H1 (cell line): ENCODE measurements around the gene IDI2. TPM values are rescaled to one million over a fixed set of nuclear protein-coding genes. Genes with fewer than 3 reads are reported as not detected.

Experiments
- CTCF ChIA-PET: fragments of 300-600 bp; sonication (Branson Sonifier 250); formaldehyde crosslinking; loops from one replicate; lab custom pipeline; 2021; ENCODE audit not compliant: partially characterized antibody; lab: Charles Lee
- POLR2A ChIA-PET: fragments of 300-600 bp; sonication (Branson Sonifier 250); formaldehyde crosslinking; loops from one replicate; lab custom pipeline; 2021; ENCODE audit warnings: inconsistent platforms; ENCODE audit not compliant: partially characterized antibody; lab: Charles Lee
- DNase-seq, 2 experiments: peaks; one replicate each; pipeline versions ENCODE4 v3.0.0 to v3.0.0-alpha.2; 2010 to 2022; ENCODE audit warnings: low spot score in 2 of 2, low read depth in 1 of 2, mixed read lengths in 1 of 2
- FAIRE-seq: peaks from 2 replicates; lab custom pipeline; 2011; peaks lifted over from hg19 to GRCh38; lab: Jason Lieb, UNC
- H2AFZ ChIP-seq: 2 replicates; pipeline ENCODE4 v1.8.1; 2012; ENCODE audit warnings: low read length, inconsistent platforms
- H2AK5ac ChIP-seq: 2 replicates; pipeline ENCODE4 v1.6.1; 2013; ENCODE audit warnings: low read depth, low read length
- H2BK120ac ChIP-seq: replicated peaks from 2 replicates; pipeline ENCODE3; 2013; ENCODE audit warnings: low read depth, low read length, inconsistent platforms
- H2BK12ac ChIP-seq: 2 replicates; pipeline ENCODE4 v1.6.1; 2013; ENCODE audit warnings: low read depth, low read length
- H2BK15ac ChIP-seq: 2 replicates; pipeline ENCODE4 v1.6.1; 2013; ENCODE audit warnings: low read length
- H2BK20ac ChIP-seq: 2 replicates; pipeline ENCODE4 v1.6.1; 2013; ENCODE audit warnings: low read length
- H2BK5ac ChIP-seq: 2 replicates; pipeline ENCODE4 v1.6.1; 2013; ENCODE audit warnings: low read depth, low read length
- H3K14ac ChIP-seq: 2 replicates; pipeline ENCODE4 v1.6.1; 2013; ENCODE audit warnings: inconsistent platforms; ENCODE audit not compliant: insufficient read length
- H3K18ac ChIP-seq: 2 replicates; pipeline ENCODE4 v1.6.1; 2013; ENCODE audit warnings: low read length; ENCODE audit errors: extremely low read depth
- H3K23ac ChIP-seq: 2 replicates; pipeline ENCODE4 v1.6.1; 2013; ENCODE audit warnings: inconsistent platforms; ENCODE audit not compliant: insufficient read length
- H3K23me2 ChIP-seq: 2 replicates; pipeline ENCODE4 v1.6.1; 2013; ENCODE audit warnings: low read depth, low read length
- H3K27ac ChIP-seq: 2 replicates; pipeline ENCODE4 v1.6.1; 2011; ENCODE audit warnings: low read depth, low read length, inconsistent platforms
- H3K27me3 ChIP-seq, 4 experiments: replicated peaks in 1 of 4; 1 replicate in 1 of 4; 2 replicates in 3 of 4; pipeline versions ENCODE4 v1.6.1 to v1.8.1; 2011 to 2013; ENCODE audit warnings: low read length in 3 of 4, mild to moderate bottlenecking in 3 of 4, inconsistent platforms in 2 of 4, mixed read lengths in 2 of 4, moderate library complexity in 1 of 4; ENCODE audit not compliant: control insufficient read depth in 3 of 4, insufficient read depth in 3 of 4; ENCODE audit errors: extremely low read depth in 1 of 4
- H3K36me3 ChIP-seq, 4 experiments: 2 replicates each; pipeline versions ENCODE4 v1.6.1 to v1.8.1; 2011 to 2013; ENCODE audit warnings: mild to moderate bottlenecking in 4 of 4, low read length in 3 of 4, moderate library complexity in 2 of 4, control low read depth in 1 of 4, inconsistent platforms in 1 of 4; ENCODE audit not compliant: insufficient read depth in 4 of 4, control insufficient read depth in 2 of 4
- H3K4ac ChIP-seq: replicated peaks from 2 replicates; pipeline ENCODE3; 2013; ENCODE audit warnings: low read length, low read depth, mixed read lengths, inconsistent platforms; ENCODE audit not compliant: insufficient read length
- H3K4me1 ChIP-seq, 4 experiments: replicated peaks in 1 of 4; 1 replicate in 1 of 4; 2 replicates in 3 of 4; pipeline versions ENCODE4 v1.6.1 to v1.8.1; 2011 to 2013; ENCODE audit warnings: low read length in 3 of 4, inconsistent platforms in 2 of 4, mixed read lengths in 1 of 4; ENCODE audit not compliant: insufficient read depth in 4 of 4, control insufficient read depth in 3 of 4
- H3K4me2 ChIP-seq, 2 experiments: 2 replicates each; pipeline versions ENCODE4 v1.6.1 to v1.8.1; 2011 to 2013; ENCODE audit warnings: low read depth in 2 of 2, low read length in 2 of 2, control low read depth in 1 of 2, inconsistent platforms in 1 of 2, mild to moderate bottlenecking in 1 of 2; ENCODE audit not compliant: insufficient read depth in 1 of 2
- H3K4me3 ChIP-seq, 4 experiments: fragments of 200-600, 300-600 bp in 1 of 4; sonication (generic), shearing (Covaris generic), sonication (Bioruptor Twin) in 1 of 4; 2 replicates each; pipeline versions ENCODE4 v1.5.1 to v1.8.1; 2011 to 2016; ENCODE audit warnings: low read length in 4 of 4, low read depth in 3 of 4, control low read depth in 2 of 4, inconsistent platforms in 2 of 4, mild to moderate bottlenecking in 2 of 4, mixed read lengths in 1 of 4, moderate library complexity in 1 of 4; ENCODE audit not compliant: insufficient read depth in 2 of 4; ENCODE audit errors: extremely low read depth in 1 of 4
- H3K56ac ChIP-seq: replicated peaks from 2 replicates; pipeline ENCODE3; 2013; ENCODE audit warnings: low read depth, mild to moderate bottlenecking, mixed read lengths, low read length, inconsistent platforms; ENCODE audit not compliant: insufficient read length
- H3K79me1 ChIP-seq: 2 replicates; pipeline ENCODE4 v1.6.1; 2013; ENCODE audit warnings: low read depth, low read length, control low read depth
- H3K79me2 ChIP-seq, 2 experiments: 2 replicates each; pipeline versions ENCODE4 v1.6.1 to v1.8.1; 2012 to 2013; ENCODE audit warnings: low read length in 2 of 2, mild to moderate bottlenecking in 2 of 2, inconsistent platforms in 1 of 2; ENCODE audit not compliant: insufficient read depth in 2 of 2, control insufficient read depth in 1 of 2
- H3K9ac ChIP-seq, 4 experiments: replicated peaks in 1 of 4; 1 replicate in 1 of 4; 2 replicates in 3 of 4; pipeline versions ENCODE4 v1.6.1 to v1.8.1; 2011 to 2013; ENCODE audit warnings: low read depth in 3 of 4, low read length in 3 of 4, control low read depth in 2 of 4, mild to moderate bottlenecking in 2 of 4, moderate library complexity in 2 of 4, inconsistent platforms in 1 of 4; ENCODE audit errors: extremely low read depth in 1 of 4
- H3K9me3 ChIP-seq, 2 experiments: 2 replicates each; pipeline versions ENCODE4 v1.6.1 to v1.8.1; 2012 to 2013; ENCODE audit warnings: mild to moderate bottlenecking in 2 of 2, moderate library complexity in 2 of 2, control low read depth in 1 of 2, inconsistent platforms in 1 of 2, low read depth in 1 of 2, low read length in 1 of 2, mixed read lengths in 1 of 2; ENCODE audit not compliant: insufficient read depth in 2 of 2
- H4K20me1 ChIP-seq, 2 experiments: replicated peaks in 1 of 2; 2 replicates each; pipeline versions ENCODE3 to v1.8.1; 2011 to 2013; ENCODE audit warnings: inconsistent platforms in 2 of 2, low read length in 2 of 2, mild to moderate bottlenecking in 1 of 2; ENCODE audit not compliant: insufficient read depth in 2 of 2, control insufficient read depth in 1 of 2
- H4K5ac ChIP-seq: 2 replicates; pipeline ENCODE4 v1.6.1; 2013; ENCODE audit warnings: low read length, low read depth, mixed read lengths, inconsistent platforms; ENCODE audit not compliant: insufficient read length
- H4K8ac ChIP-seq: 2 replicates; pipeline ENCODE4 v1.8.0; 2013; ENCODE audit warnings: mild to moderate bottlenecking, moderate library complexity, low read length, inconsistent platforms; ENCODE audit not compliant: insufficient read depth; ENCODE audit errors: extremely low read depth
- H4K91ac ChIP-seq: replicated peaks from 2 replicates; pipeline ENCODE3; 2013; ENCODE audit warnings: low read length, mixed read lengths, inconsistent platforms; ENCODE audit not compliant: insufficient read length
- RBBP5 ChIP-seq: IDR thresholded peaks from 2 replicates; pipeline ENCODE4 v1.7.1; 2012; ENCODE audit warnings: low read depth, mild to moderate bottlenecking, inconsistent platforms, low read length, moderate library complexity, borderline replicate concordance
- WGBS, 2 experiments: shearing (Covaris generic) in 1 of 2; methylation state at CpG; one replicate each; pipeline versions ENCODE4 v1.1.6 to v1.1.7; 2013 to 2015; ENCODE audit warnings: low lambda C conversion rate in 2 of 2, mixed read lengths in 2 of 2, inconsistent platforms in 1 of 2, low coverage in 1 of 2, missing lambda C conversion rate in 1 of 2; ENCODE audit not compliant: insufficient replicate concordance in 2 of 2, insufficient coverage in 1 of 2, insufficient read length in 1 of 2; ENCODE audit errors: extremely low coverage in 1 of 2, missing lambda C conversion rate in 1 of 2; 5-methylcytosine and 5-hydroxymethylcytosine counted together
- polyA plus RNA-seq, 7 experiments: library from polyadenylated mRNA; depleted of rRNA in 3 of 7; stranded (reverse) in 5 of 7; unstranded in 2 of 7; fragments of >200 nt in 5 of 7; fragments of 200-250 nt in 2 of 7; gene quantifications; 1 replicate in 5 of 7; 2 replicates in 1 of 7; 4 replicates in 1 of 7; pipeline versions ENCODE4 v1.2.1 to v1.2.3, GENCODE V29; 2011 to 2013; ENCODE audit warnings: missing spikeins in 2 of 7, mixed read lengths in 2 of 7
- total RNA-seq: library from RNA; stranded (reverse); fragmentation: NEBNext Ultra II Directional; extraction: Animal tissue kit (Norgen Biotek cat#: 25700); gene quantifications from 2 replicates; pipeline ENCODE4 v1.2.1, GENCODE V29; 2021

IDI2 gene
- total and polyA plus RNA-seq, 2 of the 8 experiments (the other 6 are each of a cell fraction or from before 2014, with no cell fraction given), result not detected

- H4K20me1 ChIP-seq, result peaks cover 3 to 26% of the 10 kb centered on the region in 2 experiments
- no peak overlapping the region for H2AFZ ChIP-seq
- H3K27ac ChIP-seq, result no peak overlapping the region
- no peak overlapping the region for H2AK5ac ChIP-seq
- H3K27me3 ChIP-seq, result no peaks in the 10 kb centered on the region
- no peak overlapping the region for H3K14ac ChIP-seq
- H3K18ac ChIP-seq, result no peak overlapping the region
- H3K36me3 ChIP-seq, result peaks cover 3 to 44% (median 26%) of the 10 kb centered on the region in 4 experiments; a peak in 7 of 8 replicates
- no peak overlapping the region for H2BK20ac ChIP-seq
- FAIRE-seq (no peak), DNase-seq (no peak)
- no peak overlapping the region for H2BK15ac ChIP-seq
- H4K91ac ChIP-seq, result no peak overlapping the region
- no peak overlapping the region for H2BK12ac ChIP-seq
- POLR2A ChIA-PET, result interaction anchor here (0.9 to 1.6 kb wide), 6 partner anchors 9 to 26 kb away, joined by 3 to 4 read pairs (median 4); partner anchors contain the start of gene WDR37
- H3K4me1 ChIP-seq, result peaks cover 0 to 5% (median 2%) of the 10 kb centered on the region in 4 experiments; a peak in 3 of 7 replicates
- H4K8ac ChIP-seq, result no peak overlapping the region
- H4K5ac ChIP-seq, result no peak overlapping the region
- no peak overlapping the region for H3K56ac ChIP-seq
- no peak overlapping the region for H2BK120ac ChIP-seq
- no peak for TF ChIP-seq RBBP5
- peak overlapping the region in 1 of 2 experiments; percentile 10; a peak in 1 of 4 replicates for H3K4me2 ChIP-seq
- H3K9me3 ChIP-seq, result no peaks in the 10 kb centered on the region
- CTCF ChIA-PET, result interaction anchor here (0.7 to 1.0 kb wide), 3 partner anchors 20 to 60 kb away, joined by 3 to 4 read pairs (median 3); partner anchors contain the start of gene IDI2
- H2BK5ac ChIP-seq, result no peak overlapping the region
- H3K9ac ChIP-seq, result no peak overlapping the region
- H3K4ac ChIP-seq, result no peak overlapping the region
- H3K79me2 ChIP-seq, result peaks cover 21 to 55% of the 10 kb centered on the region in 2 experiments
- peaks cover 10% of the 10 kb centered on the region; the same call in 1 of the 2 replicates for H3K79me1 ChIP-seq
- no peaks in the 10 kb centered on the region; the same call in 1 of the 2 replicates for H3K23me2 ChIP-seq
- H3K4me3 ChIP-seq, result 0 out of 8 replicates have a peak overlapping the region, but pooled peaks of 1 of the 4 experiments have one; percentile 18
- WGBS, 2 experiments, result 77% methylated on average over 6 of the region's 6 CpGs; no CpG with 5 or more reads in 1 of the 2 experiments
- no peak overlapping the region for H3K23ac ChIP-seq
Measured at GRCh38 chr10:1045415-1045814, 19.8 kb upstream of the IDI2 start.
